CD8-positive, alpha-beta memory T cell (primary cell): Measurements from ENCODE around the gene TRIM33. TPM values are rescaled to one million over a fixed set of nuclear protein-coding genes. Genes with fewer than 3 reads are reported as not detected.

Experiments
- CTCF ChIA-PET: fragments of 350-600 bp; sonication (Branson Sonifier 250); formaldehyde crosslinking; loops from one replicate; lab custom pipeline; 2021; ENCODE audit warnings: antibody characterized with exemption; lab: Charles Lee
- POLR2A ChIA-PET: fragments of 350-600 bp; sonication (Branson Sonifier 250); formaldehyde crosslinking; loops from one replicate; lab custom pipeline; 2021; ENCODE audit warnings: antibody characterized with exemption; lab: Charles Lee
- DNase-seq, 5 donors: peaks; one replicate each; pipeline versions ENCODE4 v3.0.0 to v3.0.0-alpha.2; 2020 to 2022; ENCODE audit warnings: mixed read lengths in 1 of 5
- H3K27ac ChIP-seq: one replicate; pipeline ENCODE4 v1.7.0; 2013; ENCODE audit warnings: low read depth, mild to moderate bottlenecking, low read length, moderate library complexity
- H3K27me3 ChIP-seq: 2 replicates; pipeline ENCODE4 v1.7.0; 2013; ENCODE audit warnings: low read length, mild to moderate bottlenecking; ENCODE audit not compliant: insufficient read depth, poor library complexity, severe bottlenecking
- H3K36me3 ChIP-seq: 2 replicates; pipeline ENCODE4 v1.7.0; 2013; ENCODE audit warnings: mild to moderate bottlenecking, low read length, moderate library complexity; ENCODE audit not compliant: insufficient read depth
- H3K4me1 ChIP-seq: 2 replicates; pipeline ENCODE4 v1.7.0; 2013; ENCODE audit warnings: mild to moderate bottlenecking, low read length, moderate library complexity; ENCODE audit not compliant: insufficient read depth
- H3K4me3 ChIP-seq: 2 replicates; pipeline ENCODE4 v1.7.0; 2013; ENCODE audit warnings: mild to moderate bottlenecking, low read length
- H3K9me3 ChIP-seq: 2 replicates; pipeline ENCODE4 v1.7.0; 2013; ENCODE audit warnings: mild to moderate bottlenecking, low read length
- H3K27ac Mint-ChIP-seq, 8 donors: one replicate each; pipeline ENCODE4 v1.8.0; 2020 to 2021; ENCODE audit warnings: mixed read lengths in 8 of 8, mild to moderate bottlenecking in 6 of 8, inconsistent platforms in 3 of 8, moderate library complexity in 3 of 8
- H3K27me3 Mint-ChIP-seq, 2 donors: one replicate each; pipeline ENCODE4 v1.8.0; 2020 to 2021; ENCODE audit warnings: mixed read lengths in 2 of 2, mild to moderate bottlenecking in 1 of 2, moderate library complexity in 1 of 2
- H3K36me3 Mint-ChIP-seq, 3 donors: one replicate each; pipeline ENCODE4 v1.8.0; 2020 to 2021; ENCODE audit warnings: mixed read lengths in 3 of 3, inconsistent platforms in 1 of 3, mild to moderate bottlenecking in 1 of 3
- H3K4me1 Mint-ChIP-seq, 3 donors: one replicate each; pipeline ENCODE4 v1.8.0; 2020 to 2021; ENCODE audit warnings: mixed read lengths in 3 of 3, inconsistent platforms in 1 of 3, mild to moderate bottlenecking in 1 of 3
- H3K4me3 Mint-ChIP-seq, 7 donors: one replicate each; pipeline ENCODE4 v1.8.0; 2020 to 2021; ENCODE audit warnings: mixed read lengths in 7 of 7, mild to moderate bottlenecking in 6 of 7, moderate library complexity in 4 of 7, inconsistent platforms in 2 of 7
- H3K9me3 Mint-ChIP-seq, 5 donors: one replicate each; pipeline ENCODE4 v1.8.0; 2020 to 2022; ENCODE audit warnings: mixed read lengths in 5 of 5, mild to moderate bottlenecking in 3 of 5, moderate library complexity in 2 of 5, inconsistent platforms in 1 of 5
- polyA plus RNA-seq: library from polyadenylated mRNA; unstranded; fragments of 300-500 nt; fragmentation: Illumina TruSeq; gene quantifications from one replicate; pipeline ENCODE4 v1.2.3, GENCODE V29; 2021
- total RNA-seq, 2 experiments: library from RNA; stranded (reverse); gene quantifications; one replicate each; pipeline ENCODE4 v1.2.3, GENCODE V29; 2021

Gene TRIM33
- total and polyA plus RNA-seq, 3 experiments from 2014 or later, result 32.0 to 45.3 (median 35.6) TPM

- DNase-seq, result no peak
- H3K4me3 ChIP-seq, result no peak overlapping the region
- H3K36me3 ChIP-seq, result no peaks in the 10 kb centered on the region
- Mint-ChIP-seq H3K36me3 (no peaks in the 10 kb centered on the region), H3K27me3 (peaks cover 6 to 15% of the 10 kb centered on the region in 2 donors), H3K4me1 (no peaks in the 10 kb centered on the region), H3K9me3 (no peaks in the 10 kb centered on the region), H3K27ac (no peak overlapping the region), H3K4me3 (no peak overlapping the region)
- no peak overlapping the region for H3K27ac ChIP-seq
- H3K27me3 ChIP-seq, result no peaks in the 10 kb centered on the region
- POLR2A ChIA-PET, result no interaction called here
- no peaks in the 10 kb centered on the region for H3K4me1 ChIP-seq
- no peaks in the 10 kb centered on the region for H3K9me3 ChIP-seq
- CTCF ChIA-PET, result no interaction called here
These were observed 36.1 kb upstream of the TRIM33 start for GRCh38 chr1:114547076-114547475.

GRCh38 chr1:114545796-114546195, 34.8 kb upstream of the TRIM33 start:
- ChIA-PET CTCF (no interaction called here), POLR2A (no interaction called here)
- Mint-ChIP-seq H3K27ac (peak overlapping the region in 1 of 8 donors; percentile 32), H3K4me3 (no peak overlapping the region), H3K36me3 (no peaks in the 10 kb centered on the region), H3K27me3 (peaks cover 6 to 11% of the 10 kb centered on the region in 2 donors), H3K9me3 (no peaks in the 10 kb centered on the region), H3K4me1 (no peaks in the 10 kb centered on the region)
- H3K4me1 ChIP-seq, result no peaks in the 10 kb centered on the region
- H3K27ac ChIP-seq, result no peak overlapping the region
- DNase-seq, result no peak
- H3K27me3 ChIP-seq, result no peaks in the 10 kb centered on the region
- H3K9me3 ChIP-seq, result no peaks in the 10 kb centered on the region
- no peak overlapping the region for H3K4me3 ChIP-seq
- no peaks in the 10 kb centered on the region for H3K36me3 ChIP-seq

GRCh38 chr1:114545315-114545714, 34.3 kb upstream of the TRIM33 start:
- Mint-ChIP-seq H3K4me1 (no peaks in the 10 kb centered on the region), H3K27me3 (peaks cover 6 to 13% of the 10 kb centered on the region in 2 donors), H3K9me3 (no peaks in the 10 kb centered on the region), H3K4me3 (no peak overlapping the region), H3K27ac (peak overlapping the region in 2 of 8 donors; percentile 16 to 32), H3K36me3 (no peaks in the 10 kb centered on the region)
- Histone ChIP-seq H3K4me1 (no peaks in the 10 kb centered on the region), H3K9me3 (no peaks in the 10 kb centered on the region), H3K27ac (no peak overlapping the region), H3K4me3 (no peak overlapping the region), H3K27me3 (no peaks in the 10 kb centered on the region), H3K36me3 (no peaks in the 10 kb centered on the region)
- ChIA-PET POLR2A (no interaction called here), CTCF (no interaction called here)
- DNase-seq, result no peak

GRCh38 chr1:114540821-114541220, 29.8 kb upstream of the TRIM33 start:
- Mint-ChIP-seq H3K27me3 (peaks cover 8 to 20% of the 10 kb centered on the region in 2 donors), H3K4me3 (peak overlapping the region in 1 of 7 donors; percentile 8), H3K27ac (no peak overlapping the region), H3K36me3 (no peaks in the 10 kb centered on the region), H3K9me3 (no peaks in the 10 kb centered on the region), H3K4me1 (no peaks in the 10 kb centered on the region)
- Histone ChIP-seq H3K9me3 (no peaks in the 10 kb centered on the region), H3K4me3 (no peak overlapping the region), H3K36me3 (no peaks in the 10 kb centered on the region), H3K4me1 (no peaks in the 10 kb centered on the region), H3K27ac (no peak overlapping the region), H3K27me3 (no peaks in the 10 kb centered on the region)
- DNase-seq, result no peak
- ChIA-PET CTCF (no interaction called here), POLR2A (interaction anchor here (0.6 kb wide), 1 partner anchor 194 kb away, joined by 3 read pairs; no protein-coding TSS in a partner anchor)

GRCh38 chr1:114540272-114540671, 29.3 kb upstream of the TRIM33 start:
- Histone ChIP-seq H3K36me3 (no peaks in the 10 kb centered on the region), H3K9me3 (no peaks in the 10 kb centered on the region), H3K4me1 (no peaks in the 10 kb centered on the region), H3K4me3 (no peak overlapping the region), H3K27me3 (no peaks in the 10 kb centered on the region), H3K27ac (no peak overlapping the region)
- no peak overlapping the region for H3K4me3 Mint-ChIP-seq
- no peaks in the 10 kb centered on the region for H3K4me1 Mint-ChIP-seq
- POLR2A ChIA-PET, result no interaction called here
- peaks cover 8 to 20% of the 10 kb centered on the region in 2 donors for H3K27me3 Mint-ChIP-seq
- H3K36me3 Mint-ChIP-seq, result no peaks in the 10 kb centered on the region
- DNase-seq, result no peak
- CTCF ChIA-PET, result no interaction called here
- H3K9me3 Mint-ChIP-seq, result no peaks in the 10 kb centered on the region
- no peak overlapping the region for H3K27ac Mint-ChIP-seq

GRCh38 chr1:114536043-114536442, 25.0 kb upstream of the TRIM33 start:
- Histone ChIP-seq H3K4me3 (no peak overlapping the region), H3K27ac (no peak overlapping the region), H3K27me3 (no peaks in the 10 kb centered on the region), H3K4me1 (no peaks in the 10 kb centered on the region), H3K9me3 (no peaks in the 10 kb centered on the region), H3K36me3 (no peaks in the 10 kb centered on the region)
- ChIA-PET CTCF (no interaction called here), POLR2A (no interaction called here)
- Mint-ChIP-seq H3K36me3 (no peaks in the 10 kb centered on the region), H3K27ac (no peak overlapping the region), H3K4me1 (no peaks in the 10 kb centered on the region), H3K9me3 (no peaks in the 10 kb centered on the region), H3K4me3 (no peak overlapping the region), H3K27me3 (peaks cover 3 to 12% of the 10 kb centered on the region in 2 donors)
- no peak for DNase-seq

- H3K27ac ChIP-seq, result no peak overlapping the region
- H3K9me3 ChIP-seq, result no peaks in the 10 kb centered on the region
- H3K27me3 ChIP-seq, result no peaks in the 10 kb centered on the region
- Mint-ChIP-seq H3K27me3 (peaks cover 3 to 9% of the 10 kb centered on the region in 2 donors), H3K27ac (no peak overlapping the region), H3K36me3 (no peaks in the 10 kb centered on the region), H3K4me3 (no peak overlapping the region), H3K9me3 (no peaks in the 10 kb centered on the region), H3K4me1 (no peaks in the 10 kb centered on the region)
- H3K36me3 ChIP-seq, result no peaks in the 10 kb centered on the region
- H3K4me3 ChIP-seq, result no peak overlapping the region
- no peak for DNase-seq
- CTCF ChIA-PET, result no interaction called here
- no peaks in the 10 kb centered on the region for H3K4me1 ChIP-seq
- POLR2A ChIA-PET, result no interaction called here
These were observed 24.4 kb upstream of the TRIM33 start for GRCh38 chr1:114535401-114535800.

GRCh38 chr1:114531094-114531493, 20.1 kb upstream of the TRIM33 start:
- Histone ChIP-seq H3K4me3 (no peak overlapping the region), H3K4me1 (no peaks in the 10 kb centered on the region), H3K27me3 (no peaks in the 10 kb centered on the region), H3K36me3 (no peaks in the 10 kb centered on the region), H3K9me3 (no peaks in the 10 kb centered on the region), H3K27ac (no peak overlapping the region)
- peak overlapping the region in 1 of 8 donors; percentile 30 for H3K27ac Mint-ChIP-seq
- peaks cover under 1 to 2% of the 10 kb centered on the region in 2 donors for H3K27me3 Mint-ChIP-seq
- H3K4me1 Mint-ChIP-seq, result no peaks in the 10 kb centered on the region
- no peak overlapping the region for H3K4me3 Mint-ChIP-seq
- H3K36me3 Mint-ChIP-seq, result no peaks in the 10 kb centered on the region
- no peak for DNase-seq
- ChIA-PET CTCF (no interaction called here), POLR2A (no interaction called here)
- no peaks in the 10 kb centered on the region for H3K9me3 Mint-ChIP-seq

- Histone ChIP-seq H3K9me3 (no peaks in the 10 kb centered on the region), H3K27me3 (no peaks in the 10 kb centered on the region), H3K27ac (no peak overlapping the region), H3K36me3 (no peaks in the 10 kb centered on the region), H3K4me3 (no peak overlapping the region), H3K4me1 (no peaks in the 10 kb centered on the region)
- DNase-seq, result no peak
- H3K36me3 Mint-ChIP-seq, result no peaks in the 10 kb centered on the region
- H3K4me1 Mint-ChIP-seq, result no peaks in the 10 kb centered on the region
- ChIA-PET CTCF (no interaction called here), POLR2A (no interaction called here)
- no peaks in the 10 kb centered on the region for H3K9me3 Mint-ChIP-seq
- H3K4me3 Mint-ChIP-seq, result no peak overlapping the region
- H3K27ac Mint-ChIP-seq, result no peak overlapping the region
- no peaks in the 10 kb centered on the region for H3K27me3 Mint-ChIP-seq
These were observed 19.2 kb upstream of the TRIM33 start for GRCh38 chr1:114530224-114530623.
